A549 treated with CpdA at 1 μM for 4 hours (cell line): ENCODE measurements around the gene LLGL1. TPM values are rescaled to one million over a fixed set of nuclear protein-coding genes. Genes with fewer than 3 reads are reported as not detected.

ENCODE experiments used
- total RNA-seq: library from RNA; stranded (reverse); fragments of 200-300 nt; extraction: Qiagen RNA extraction; gene quantifications from 5 replicates; pipeline ENCODE4 v1.2.3, GENCODE V29; 2022; ENCODE audit warnings: low read depth

Gene LLGL1
- total RNA-seq = 11.9 to 18.6 TPM (median 15.0 TPM) in 5 replicates

GRCh38 chr17:18225121-18225641, at the start of gene LLGL1:
LLGL1 (plus strand) TSS chr17:18225635; CDS start chr17:18225683, 48 bp downstream.

DNA sequence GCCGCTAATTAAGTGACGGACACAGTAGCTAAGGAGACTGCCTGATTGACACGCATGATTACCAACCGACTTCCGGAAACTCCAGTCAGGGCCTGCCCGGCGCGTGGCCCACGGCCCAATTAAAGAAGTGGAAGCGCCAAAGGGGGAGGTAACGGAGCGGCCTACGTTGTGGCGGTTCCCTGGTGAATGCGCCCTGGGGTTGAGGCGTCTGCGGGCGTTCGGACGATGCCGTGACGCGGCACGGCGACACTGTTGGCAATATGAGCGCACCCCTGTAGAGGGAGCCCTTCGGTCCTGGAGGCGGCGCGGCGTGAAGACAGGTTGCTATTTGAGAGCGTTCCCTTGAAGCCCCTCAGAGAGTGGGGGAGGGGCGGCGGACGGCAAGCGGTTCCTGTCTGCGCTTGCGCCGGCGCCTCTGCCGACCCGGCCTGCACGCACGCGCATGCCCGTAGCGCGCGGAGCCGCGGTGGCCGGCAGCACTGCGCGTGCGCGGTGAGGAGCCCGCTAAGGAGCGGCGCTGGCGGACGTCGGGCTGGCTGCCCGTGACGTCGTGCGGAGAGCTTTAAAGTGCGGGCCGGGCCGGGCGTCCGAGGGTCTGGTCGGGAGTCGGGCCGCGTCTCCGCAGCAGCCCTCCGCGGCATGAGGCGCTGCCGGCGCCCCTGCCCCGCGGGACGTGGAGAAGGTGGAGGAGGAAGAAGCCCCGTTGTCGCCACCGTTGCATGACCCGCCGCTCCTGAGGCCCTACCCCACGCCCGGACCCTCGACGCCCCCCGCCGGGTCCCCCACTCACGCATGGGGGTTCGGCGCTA, 41.9 kb upstream of the LLGL1 start, which contains the start of gene ALKBH5:
ALKBH5 (plus strand) TSS at position 495 of the 809 bp plus-strand sequence. CDS start 416 bp downstream, outside the sequence.

GRCh38 chr17:18258356-18259038, 33.1 kb downstream of the LLGL1 start, which contains the start of gene FLII:
FLII (minus strand) TSS chr17:18258738; CDS start chr17:18258690, 48 bp downstream.

GRCh38 chr17:18260332-18261145, 35.1 kb downstream of the LLGL1 start, which contains the start of gene MIEF2:
MIEF2 (plus strand) TSS chr17:18260662; CDS start chr17:18262721, 2,059 bp downstream.

Other genes starting within 250 kb of the LLGL1 start
- gene ATPAF2, start 186.5 kb upstream of the LLGL1 start, total RNA-seq = 23.9 to 31.3 TPM (median 27.8 TPM) in 5 replicates
- gene GID4, start 186.2 kb upstream of the LLGL1 start, total RNA-seq = 11.2 to 13.0 TPM (median 12.4 TPM) in 5 replicates
- 43.3 to 57.3 TPM (median 54.9 TPM) in 5 replicates for gene DRG2, start 137.7 kb upstream of the LLGL1 start, total RNA-seq
- gene MYO15A, start 116.9 kb upstream of the LLGL1 start, total RNA-seq = 0.14 to 0.33 TPM (median 0.22 TPM) in 5 replicates
- 49.9 to 62.3 TPM (median 54.3 TPM) in 5 replicates for gene ALKBH5, start 41.8 kb upstream of the LLGL1 start, total RNA-seq
- gene FLII, start 33.1 kb downstream of the LLGL1 start, total RNA-seq = 235 to 266 TPM (median 246 TPM) in 5 replicates
- gene MIEF2, start 35.0 kb downstream of the LLGL1 start, total RNA-seq = 7.5 to 10.4 TPM (median 8.7 TPM) in 5 replicates
- gene TOP3A, start 89.4 kb downstream of the LLGL1 start, total RNA-seq = 34.8 to 41.2 TPM (median 37.6 TPM) in 5 replicates
- 16.5 to 18.1 TPM (median 17.0 TPM) in 5 replicates for gene SMCR8, start 89.7 kb downstream of the LLGL1 start, total RNA-seq
- gene SHMT1, start 137.9 kb downstream of the LLGL1 start, total RNA-seq = 40.5 to 51.2 TPM (median 45.2 TPM) in 5 replicates
- not detected in 5 replicates for gene EVPLL, start 152.1 kb downstream of the LLGL1 start, total RNA-seq